Neutrophil (primary cell): ENCODE data around the gene PPP2R2C.

Experiments
- H3K27ac ChIP-seq: fragments of 200-600 bp; sonication (generic); 2 replicates; pipeline ENCODE4 v1.5.1; 2016; ENCODE audit warnings: mild to moderate bottlenecking, moderate library complexity
- H3K27me3 ChIP-seq: fragments of 200-600 bp; sonication (generic); 2 replicates; pipeline ENCODE4 v1.6.0; 2016; ENCODE audit warnings: mild to moderate bottlenecking
- H3K36me3 ChIP-seq: fragments of 200-600 bp; sonication (generic); 2 replicates; pipeline ENCODE4 v1.5.1; 2017
- H3K4me1 ChIP-seq, 2 experiments: fragments of 200-600 bp in 1 of 2; sonication (generic) in 1 of 2; 1 replicate in 1 of 2; 2 replicates in 1 of 2; pipeline versions ENCODE4 v1.5.1 to v1.6.1; 2013 to 2016; ENCODE audit warnings: low read depth in 1 of 2, low read length in 1 of 2, mild to moderate bottlenecking in 1 of 2, moderate library complexity in 1 of 2; ENCODE audit not compliant: control insufficient read depth in 1 of 2, insufficient read depth in 1 of 2
- H3K4me3 ChIP-seq, 2 experiments: fragments of 200-600 bp in 1 of 2; sonication (generic) in 1 of 2; 1 replicate in 1 of 2; 2 replicates in 1 of 2; pipeline ENCODE4 v1.5.1; 2013 to 2016; ENCODE audit warnings: low read depth in 1 of 2, low read length in 1 of 2, mild to moderate bottlenecking in 1 of 2, moderate library complexity in 1 of 2
- H3K9me3 ChIP-seq: fragments of 200-600 bp; sonication (generic); 2 replicates; pipeline ENCODE4 v1.5.1; 2016
- CTCF ChIP-seq: fragments of 200-600 bp; sonication (generic); IDR thresholded peaks from 2 replicates; pipeline ENCODE4 v1.5.1; 2016; ENCODE audit warnings: antibody characterized with exemption

Gene PPP2R2C

GRCh38 chr4:6287017-6287788, 185.2 kb downstream of the PPP2R2C start:
- TF ChIP-seq CTCF: no peak
- no peaks in the 10 kb centered on the region for H3K36me3 ChIP-seq

GRCh38 chr4:6283282-6283681, 189.1 kb downstream of the PPP2R2C start:
- H3K27me3 ChIP-seq: peaks cover 25% of the 10 kb centered on the region
- no peak overlapping the region for H3K4me3 ChIP-seq
- no peak overlapping the region for H3K27ac ChIP-seq
- no peaks in the 10 kb centered on the region for H3K4me1 ChIP-seq
- no peak for TF ChIP-seq CTCF
- no peaks in the 10 kb centered on the region for H3K9me3 ChIP-seq
- H3K36me3 ChIP-seq: no peaks in the 10 kb centered on the region

More at GRCh38 chr4:6287017-6287788, 185.2 kb downstream of the PPP2R2C start:
- Histone ChIP-seq H3K4me1 (no peaks in the 10 kb centered on the region), H3K9me3 (no peaks in the 10 kb centered on the region), H3K27ac (no peak overlapping the region), H3K27me3 (no peaks in the 10 kb centered on the region), H3K4me3 (no peak overlapping the region)

- no peak overlapping the region for H3K27ac ChIP-seq
- H3K36me3 ChIP-seq: no peaks in the 10 kb centered on the region
- no peak overlapping the region for H3K4me3 ChIP-seq
- H3K27me3 ChIP-seq: peaks cover 27% of the 10 kb centered on the region
- no peaks in the 10 kb centered on the region for H3K9me3 ChIP-seq
- H3K4me1 ChIP-seq: no peaks in the 10 kb centered on the region
- TF ChIP-seq CTCF: no peak
These were observed 190.1 kb downstream of the PPP2R2C start for GRCh38 chr4:6282314-6282771.

- H3K4me1 ChIP-seq: no peaks in the 10 kb centered on the region
- H3K4me3 ChIP-seq: no peak overlapping the region
- no peak overlapping the region for H3K27ac ChIP-seq
- no peak for TF ChIP-seq CTCF
- peaks cover 27% of the 10 kb centered on the region for H3K27me3 ChIP-seq
- no peaks in the 10 kb centered on the region for H3K36me3 ChIP-seq
- no peaks in the 10 kb centered on the region for H3K9me3 ChIP-seq
These were observed 190.7 kb downstream of the PPP2R2C start for GRCh38 chr4:6281436-6282313.

- Histone ChIP-seq H3K4me3 (no peak overlapping the region), H3K27me3 (peaks cover 27% of the 10 kb centered on the region), H3K4me1 (no peaks in the 10 kb centered on the region), H3K27ac (no peak overlapping the region), H3K9me3 (no peaks in the 10 kb centered on the region), H3K36me3 (no peaks in the 10 kb centered on the region)
- no peak for TF ChIP-seq CTCF
These were observed 191.9 kb downstream of the PPP2R2C start for GRCh38 chr4:6280365-6280996.
